ENCODE results near the gene OR10A4.

DNA sequence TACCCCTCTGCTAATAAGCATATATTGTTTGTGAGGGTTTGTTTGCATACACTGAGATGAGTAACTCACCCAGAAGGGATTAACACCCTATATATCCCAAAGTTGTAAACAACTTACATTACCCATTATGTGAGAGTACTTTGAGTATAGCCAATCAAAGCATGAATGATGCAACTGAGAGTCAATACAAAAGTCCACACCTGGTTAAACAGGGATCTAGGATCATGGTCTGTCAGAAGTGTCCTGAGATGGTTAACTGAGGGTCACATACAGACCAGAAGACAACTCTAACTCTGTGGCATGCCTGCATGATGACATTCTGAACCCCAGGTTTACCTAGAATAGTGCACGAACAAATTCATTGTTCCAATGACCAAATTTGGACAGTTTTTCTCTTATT lies 48.3 kb upstream of the OR10A4 start:
- no peak for TF ChIP-seq POLR2A (IDR thresholded peaks at IDR 0.05)
- no peak for TF ChIP-seq CTCF (IDR thresholded peaks at IDR 0.05 in 8 of 11, conservative IDR thresholded peaks at IDR 0.05 in 3 of 11)

Data from spleen (tissue), 7 donors.